DLD1 (cell line): ENCODE results near the gene IL4I1.

ENCODE experiments used
- in situ Hi-C: cut with HindIII; loops from 2 replicates; pipeline ENCODE4 v1.10.0; 2017; ENCODE audit warnings: low sequenced_read_pairs

Gene IL4I1

DNA sequence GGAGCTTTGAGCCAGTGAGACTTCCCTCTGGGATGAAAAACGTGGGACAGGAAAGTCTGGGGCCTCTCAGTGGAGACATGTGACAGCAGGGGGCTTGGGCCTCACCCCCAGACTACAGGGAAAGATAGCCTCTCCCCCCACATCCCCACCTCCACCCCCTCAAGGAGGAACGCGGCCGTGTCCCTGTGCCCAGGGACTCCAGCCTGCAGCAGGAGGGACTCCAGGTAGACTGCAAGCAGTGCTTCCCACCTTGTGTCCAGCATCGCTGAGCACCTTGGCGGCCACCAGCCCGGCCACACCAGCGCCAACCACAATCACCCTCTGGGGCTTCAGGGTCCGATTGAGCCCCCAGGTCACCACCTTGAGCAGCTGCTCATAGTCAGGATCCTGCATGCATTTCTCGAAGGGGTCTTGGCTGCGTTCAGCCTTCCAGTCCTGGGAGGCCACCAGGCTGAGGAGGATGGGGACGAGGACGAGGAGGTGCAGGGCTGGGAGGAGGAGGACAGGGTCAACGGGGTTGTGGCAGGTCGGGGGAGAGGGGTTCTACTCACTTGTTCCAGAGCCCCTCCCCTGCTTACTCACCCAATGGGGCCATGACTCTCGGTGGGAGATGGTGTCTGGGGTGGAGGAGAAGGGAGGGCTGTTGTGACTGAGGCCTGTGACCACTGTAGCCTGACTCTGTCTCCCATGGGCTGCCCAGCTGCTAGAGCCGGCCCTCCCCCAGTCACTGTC is 955 bp downstream of the IL4I1 start:
- in situ Hi-C loops: no loop called here

DNA sequence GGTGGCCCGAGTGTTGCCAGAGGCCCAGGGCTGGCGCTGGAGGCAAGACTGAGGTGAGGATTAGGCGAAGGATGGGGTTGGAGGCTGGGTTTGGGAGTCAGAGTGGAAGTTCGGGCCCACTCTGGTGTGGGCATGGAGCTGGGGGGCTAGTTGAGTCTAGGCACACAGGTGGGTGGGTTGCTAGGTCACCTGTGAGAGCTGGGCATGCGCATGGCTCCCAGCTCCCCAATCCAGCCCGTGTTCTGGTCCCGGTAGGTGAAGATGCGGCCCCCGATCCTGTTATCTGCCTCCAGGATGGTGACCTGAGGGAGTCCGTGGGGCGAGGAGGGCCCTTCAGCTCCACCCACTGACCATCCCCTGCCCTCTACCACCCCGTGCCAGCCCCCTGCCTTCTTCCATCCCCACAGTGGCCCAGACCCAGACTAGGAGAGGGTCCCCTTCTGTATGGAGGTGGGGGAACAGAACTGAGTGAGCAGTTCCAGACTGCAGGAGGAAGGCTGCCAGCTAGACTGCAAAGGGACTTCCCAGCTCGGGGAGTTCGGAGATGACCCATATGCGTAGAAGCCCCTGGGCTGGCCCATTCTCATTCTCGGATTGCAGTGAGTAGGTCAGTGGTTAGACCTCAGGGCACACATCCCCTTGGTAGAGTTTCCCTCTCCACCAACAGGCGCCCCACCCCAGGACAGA is 1.7 kb downstream of the IL4I1 start:
- in situ Hi-C loops: no loop called here

DNA sequence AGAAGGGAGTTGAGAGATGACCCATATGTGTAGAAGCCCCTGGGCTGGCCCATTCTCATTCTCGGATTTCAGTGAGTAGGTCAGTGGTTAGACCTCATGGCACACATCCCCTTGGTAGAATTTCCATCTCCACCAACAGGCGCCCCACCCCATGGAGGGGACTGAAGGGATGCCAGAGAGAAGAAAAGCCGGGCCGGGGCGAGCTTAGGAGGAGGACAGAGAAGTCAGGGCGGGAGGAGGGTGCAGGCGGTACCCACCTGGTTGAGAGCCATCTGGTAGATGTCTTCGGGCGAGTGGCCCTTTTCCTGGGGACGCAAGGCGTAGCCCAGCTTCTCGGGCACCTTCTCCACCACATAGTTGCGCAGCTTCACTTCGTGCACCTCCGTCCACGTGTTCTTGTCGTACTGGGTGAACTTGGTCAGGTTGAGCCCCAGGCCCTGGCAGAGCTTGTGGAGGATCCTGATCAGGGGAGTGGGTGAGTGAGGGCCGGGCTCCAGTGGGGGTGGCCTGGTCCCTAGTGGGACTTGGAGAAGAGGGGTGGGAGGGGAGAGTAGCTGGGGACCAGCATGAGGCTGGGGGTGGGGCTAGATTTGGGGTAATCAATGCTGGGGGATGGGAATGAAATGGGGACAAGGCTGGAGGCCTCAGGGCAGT is 2.5 kb downstream of the IL4I1 start:
- in situ Hi-C loops: no loop called here

DNA sequence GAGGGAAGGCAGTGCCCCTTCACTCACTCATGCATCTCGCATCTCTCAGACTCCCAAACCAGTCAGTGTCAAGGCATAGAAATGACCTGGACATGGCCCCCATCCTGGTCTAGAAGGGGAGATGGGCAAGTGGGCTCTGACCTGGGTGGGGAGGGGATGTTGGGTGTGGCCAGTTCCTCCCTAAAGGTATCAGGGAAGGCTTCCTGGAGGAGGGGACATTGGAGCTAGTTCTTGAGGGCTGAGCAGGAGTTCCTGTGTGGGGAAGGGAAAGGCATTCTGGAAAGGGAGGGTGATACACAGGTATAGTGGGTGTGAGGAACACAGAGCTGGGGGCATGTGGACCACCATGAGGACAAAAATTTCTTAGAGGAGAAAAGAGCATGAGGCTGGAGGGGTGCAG is 4.0 kb downstream of the IL4I1 start:
- in situ Hi-C loops: no loop called here

DNA sequence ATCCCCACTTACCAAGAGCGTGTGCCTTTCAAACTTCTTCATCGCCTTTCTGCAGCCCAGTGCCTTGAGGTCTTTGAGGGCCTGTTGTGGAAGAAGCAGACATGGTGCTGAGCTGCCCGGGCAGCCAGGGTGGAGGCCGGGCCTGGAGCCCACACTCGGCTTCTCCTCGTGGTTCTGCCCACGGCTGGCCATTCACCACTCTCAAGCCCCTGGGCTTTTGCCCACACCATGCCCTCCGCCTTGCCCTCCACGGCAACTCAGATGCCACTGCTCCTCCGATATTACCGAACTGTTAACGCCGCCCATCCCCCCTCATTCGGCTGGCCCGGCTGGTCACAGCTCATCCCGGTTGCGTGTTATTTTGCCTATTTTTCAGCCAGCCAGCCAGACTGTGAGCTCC is 5.3 kb downstream of the IL4I1 start:
- in situ Hi-C loops: no loop called here

DNA sequence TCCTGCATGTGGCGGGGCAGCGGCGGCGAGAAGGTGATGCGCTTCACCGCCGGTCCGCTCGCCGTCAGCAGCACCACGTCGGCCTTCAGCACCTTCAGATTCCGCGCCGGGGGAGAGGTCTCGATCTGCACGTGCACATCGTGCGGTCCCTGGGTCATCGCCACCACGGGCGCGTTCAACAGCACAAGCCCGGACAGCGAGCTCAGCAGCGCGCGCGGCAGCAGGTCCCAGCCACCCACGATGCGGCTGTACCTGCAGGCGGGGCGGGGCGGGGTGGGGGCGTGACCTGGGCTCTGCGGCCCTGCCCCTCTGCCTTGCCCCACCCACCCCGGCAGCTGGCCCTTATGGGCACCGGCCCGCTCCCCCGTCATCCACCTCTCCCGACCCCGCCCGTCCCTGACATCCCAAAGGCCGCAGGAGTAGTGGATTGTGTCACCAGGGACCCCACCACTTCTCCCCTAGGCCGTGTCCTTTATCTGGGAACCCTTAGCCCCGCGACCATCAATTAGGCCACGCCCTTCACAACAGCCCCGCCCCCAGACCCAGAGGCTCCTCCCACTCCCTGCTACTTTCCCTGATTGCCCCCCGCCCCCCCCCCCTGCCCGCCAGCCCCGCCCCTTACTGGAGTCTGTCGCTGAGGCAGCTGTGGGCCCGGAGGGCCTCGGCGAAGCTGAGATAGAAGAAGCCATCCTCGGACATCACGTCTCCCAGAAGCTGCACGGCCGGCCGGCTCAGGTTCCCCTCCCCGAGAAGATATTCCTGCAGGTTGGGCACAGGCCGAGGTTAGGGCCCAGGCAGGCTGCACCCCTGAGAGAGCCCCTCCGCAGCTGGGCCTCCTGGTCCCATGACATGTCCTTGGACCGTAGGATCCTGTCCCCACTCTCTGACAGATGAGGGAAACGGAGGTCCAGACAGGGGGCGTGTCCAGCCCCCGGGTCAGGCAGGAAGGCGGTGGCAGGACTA is 6.1 kb downstream of the IL4I1 start:
- in situ Hi-C loops: no loop called here

DNA sequence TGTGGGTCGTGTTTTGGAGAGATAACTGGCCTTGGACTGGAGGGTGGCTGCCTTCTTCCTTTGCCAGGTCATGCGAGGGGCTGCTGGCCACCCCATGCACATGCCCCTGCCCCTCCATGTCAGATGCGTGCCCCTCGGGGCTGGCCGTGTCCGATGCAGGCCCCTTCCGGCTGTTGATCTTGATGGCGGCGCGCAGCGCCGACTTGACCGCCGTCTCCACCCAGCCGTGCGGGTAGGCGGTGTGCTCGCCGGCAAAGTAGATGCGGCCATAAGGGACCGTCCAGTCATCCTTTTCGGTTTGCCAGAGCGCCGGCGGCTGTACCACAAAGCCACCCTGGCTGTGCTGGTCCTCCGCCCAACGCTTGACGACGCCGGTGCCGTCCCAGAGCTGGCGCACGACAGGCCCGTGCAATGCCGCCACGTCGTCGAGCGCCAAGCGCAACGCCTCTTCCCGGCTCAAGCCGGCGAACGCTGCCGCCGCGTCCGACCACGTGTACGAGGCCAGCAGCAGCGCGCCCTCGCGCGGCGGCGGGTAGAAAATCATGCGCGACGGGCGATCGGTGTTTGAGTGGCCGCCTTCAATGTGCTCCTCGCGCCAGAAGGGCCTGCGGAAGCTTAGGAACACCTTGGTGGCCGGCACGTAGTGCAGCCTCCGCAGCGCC is 6.9 kb downstream of the IL4I1 start:
- in situ Hi-C loops: no loop called here

DNA sequence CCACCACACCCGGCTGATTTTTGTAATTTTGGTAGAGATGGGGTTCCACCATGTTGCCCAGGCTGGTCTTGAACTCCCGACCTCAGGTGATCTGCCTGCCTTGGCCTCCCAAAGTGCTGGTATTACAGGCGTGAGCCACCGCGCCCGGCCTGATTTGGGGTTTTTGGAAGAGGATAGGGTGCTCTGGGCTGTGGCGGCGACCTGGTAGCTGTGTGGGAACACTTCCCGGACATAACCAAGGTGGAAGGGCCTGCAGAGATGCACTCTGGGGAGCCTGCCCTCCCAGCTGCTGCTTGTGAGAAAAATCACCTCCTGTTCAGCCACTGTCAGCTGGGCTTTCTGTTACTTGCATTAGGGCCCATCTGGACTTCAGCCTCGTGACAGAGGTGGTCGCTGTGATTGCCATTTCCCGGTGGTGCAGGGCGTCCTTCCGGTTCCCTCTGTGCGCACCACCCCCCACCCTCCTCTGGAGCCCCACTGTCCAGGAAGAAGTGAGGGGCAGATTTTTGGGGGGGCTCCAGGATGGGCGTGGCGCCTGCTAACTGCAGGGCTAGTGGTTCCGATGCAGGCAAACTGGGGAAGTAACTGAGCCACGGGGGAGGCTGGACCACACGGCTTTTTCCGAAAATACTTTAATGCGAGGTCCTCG is 7.5 kb downstream of the IL4I1 start:
- in situ Hi-C loops: no loop called here

DNA sequence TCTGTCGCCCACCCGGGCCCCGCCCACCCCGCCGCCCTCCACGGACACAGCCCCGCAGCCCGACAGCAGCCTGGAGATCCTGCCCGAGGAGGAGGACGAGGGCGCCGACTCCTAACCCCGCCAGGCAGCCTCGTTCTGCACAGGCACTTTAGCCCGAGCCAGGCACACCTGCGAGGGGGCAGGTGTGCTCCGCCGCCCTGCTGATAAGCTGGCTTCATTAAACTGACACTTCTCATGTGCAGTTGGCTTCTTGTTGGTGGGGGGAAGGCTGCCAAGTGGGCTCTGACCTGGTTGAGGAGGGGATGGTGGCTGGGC is 8.2 kb downstream of the IL4I1 start:
- in situ Hi-C loops: no loop called here

DNA sequence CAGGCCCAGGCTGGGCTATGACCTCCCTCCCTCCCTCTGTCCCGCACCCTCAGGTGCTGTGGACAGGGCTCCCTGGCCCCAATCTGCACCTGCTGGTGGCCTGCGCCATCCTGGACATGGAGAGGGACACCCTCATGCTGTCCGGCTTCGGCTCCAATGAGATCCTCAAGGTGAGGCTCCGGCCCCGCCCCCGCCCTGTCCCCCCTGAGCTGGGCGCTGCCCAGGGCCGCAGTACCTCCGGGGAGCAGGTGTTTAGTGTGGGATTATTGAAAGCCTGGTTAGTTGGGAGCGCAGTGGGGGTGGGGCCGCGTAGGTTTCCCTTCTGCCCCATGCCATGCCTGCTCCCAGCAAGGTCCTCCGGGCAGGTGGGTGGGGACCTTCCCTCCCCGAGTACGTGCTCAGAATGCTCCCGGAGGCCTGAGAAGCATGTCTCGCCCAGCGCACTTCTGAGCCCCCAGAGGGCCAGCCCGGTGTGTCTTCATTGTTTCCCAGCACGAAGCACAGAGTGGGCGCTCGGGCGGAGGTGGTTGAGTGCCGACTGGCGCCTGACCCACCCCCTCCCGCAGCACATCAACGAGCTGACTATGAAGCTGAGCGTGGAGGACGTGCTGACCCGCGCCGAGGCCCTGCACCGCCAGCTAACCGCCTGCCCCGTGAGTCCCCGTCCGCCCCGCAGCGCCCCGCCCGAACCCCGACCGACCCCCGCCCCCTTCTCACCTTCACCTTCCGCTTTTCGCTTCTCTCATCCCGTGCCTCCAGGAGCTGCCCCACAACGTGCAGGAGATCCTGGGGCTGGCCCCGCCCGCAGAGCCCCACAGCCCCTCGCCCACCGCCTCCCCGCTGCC is 8.8 kb downstream of the IL4I1 start:
- in situ Hi-C loops: no loop called here

DNA sequence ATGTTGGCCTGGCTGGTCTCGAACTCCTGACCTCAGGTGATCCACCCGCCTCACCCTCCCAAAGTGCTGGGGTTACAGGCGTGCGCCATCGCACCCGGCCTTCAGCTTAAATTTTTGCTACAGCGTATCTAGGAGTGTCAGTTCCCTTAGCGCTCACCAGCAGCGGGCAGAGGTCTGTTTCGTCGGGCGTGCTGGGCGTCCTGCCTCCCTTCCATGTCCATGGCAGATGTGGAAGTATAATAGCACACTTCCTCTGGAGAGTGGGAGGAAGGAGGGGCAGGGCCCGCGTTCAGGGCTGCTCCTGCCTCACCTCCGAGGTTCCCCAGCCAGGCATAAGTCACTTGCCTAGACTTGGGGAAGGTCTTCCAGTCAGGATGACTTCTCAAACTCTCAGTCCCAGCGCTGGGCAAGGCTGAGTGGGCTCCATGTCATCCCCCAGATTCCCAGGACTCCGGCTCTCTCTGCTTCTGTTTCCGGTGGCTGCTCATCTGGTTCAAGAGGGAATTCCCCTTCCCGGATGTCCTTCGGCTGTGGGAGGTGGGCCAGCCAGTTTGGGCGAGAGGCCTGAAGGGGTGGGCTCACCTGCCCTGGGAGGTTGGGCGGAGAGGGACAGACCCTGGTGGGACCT is 9.5 kb downstream of the IL4I1 start:
- in situ Hi-C loops: no loop called here

DNA sequence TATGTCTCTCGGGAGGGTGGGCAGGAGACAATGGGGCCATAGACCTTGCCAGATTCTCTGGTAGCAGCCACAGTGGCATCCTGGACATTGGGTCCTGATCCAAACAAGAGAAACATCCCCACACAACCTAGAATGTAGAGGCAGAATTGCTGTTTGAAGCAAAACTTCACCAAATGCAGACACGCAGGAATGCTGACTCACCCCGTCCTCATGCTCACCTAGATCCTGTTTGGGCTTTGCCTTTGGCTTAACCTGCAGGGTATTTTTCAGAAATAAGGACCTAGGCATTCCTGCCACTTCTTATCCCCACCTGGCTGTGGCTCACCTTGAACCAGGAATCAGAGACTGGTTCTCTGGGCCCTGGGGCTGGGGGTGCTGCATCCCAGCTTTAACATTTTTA is 11.9 kb downstream of the IL4I1 start:
- in situ Hi-C loops: no loop called here

DNA sequence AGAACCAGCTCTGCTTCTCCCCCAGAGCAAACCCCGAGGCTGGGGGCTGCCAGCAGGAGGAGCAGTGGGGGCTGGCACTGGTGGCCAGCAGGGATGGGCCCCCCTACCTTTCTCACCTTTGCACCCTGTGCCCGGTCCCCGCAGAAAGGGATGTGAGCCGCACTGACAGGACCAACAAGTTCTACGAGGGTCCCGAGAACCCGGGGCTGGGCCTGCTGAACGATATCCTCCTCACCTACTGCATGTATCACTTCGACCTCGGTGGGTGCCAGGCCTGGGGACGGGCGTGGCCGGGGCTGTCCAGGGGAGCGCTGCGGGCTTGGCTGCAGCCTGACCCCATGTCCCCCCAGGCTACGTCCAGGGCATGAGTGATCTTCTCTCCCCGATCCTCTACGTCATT is 12.6 kb downstream of the IL4I1 start:
- in situ Hi-C loops: no loop called here

DNA sequence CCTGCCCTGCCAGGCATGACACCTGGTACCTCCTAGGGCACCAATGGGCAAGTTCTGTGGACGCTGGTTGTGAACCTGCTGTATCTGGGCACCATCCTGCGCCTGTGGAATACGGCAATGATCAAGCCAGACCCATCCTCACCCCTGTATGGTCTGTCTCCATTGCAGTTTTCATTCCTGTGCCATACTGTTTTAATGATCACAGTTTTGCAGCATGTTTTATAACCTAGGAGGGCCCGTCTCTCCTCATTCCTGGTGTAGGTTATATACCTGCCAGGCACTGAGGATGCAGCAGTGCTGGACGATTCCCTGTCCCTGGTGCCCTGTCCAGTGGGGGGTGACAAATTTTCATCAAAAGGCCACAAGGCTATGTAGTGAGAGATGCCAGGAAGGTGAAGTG is 13.6 kb downstream of the IL4I1 start:
- in situ Hi-C loops: no loop called here

DNA sequence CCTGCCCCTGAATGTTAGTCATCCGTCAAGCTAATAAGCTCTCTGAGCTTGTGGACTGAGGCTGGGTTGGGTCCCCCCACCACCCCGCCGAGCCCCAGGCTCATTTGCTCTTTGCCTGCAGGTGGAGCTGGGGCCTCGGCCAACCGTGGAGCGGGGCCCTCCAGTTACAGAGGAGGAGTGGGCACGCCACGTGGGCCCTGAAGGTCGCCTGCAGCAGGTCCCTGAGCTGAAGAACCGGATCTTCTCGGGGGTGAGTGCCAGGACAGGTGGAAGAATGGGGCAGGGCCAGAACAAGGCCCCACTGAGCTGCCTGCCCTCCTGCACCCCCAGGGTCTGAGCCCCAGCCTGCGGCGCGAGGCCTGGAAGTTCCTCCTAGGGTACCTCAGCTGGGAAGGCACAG is 14.0 kb downstream of the IL4I1 start:
- in situ Hi-C loops: no loop called here

DNA sequence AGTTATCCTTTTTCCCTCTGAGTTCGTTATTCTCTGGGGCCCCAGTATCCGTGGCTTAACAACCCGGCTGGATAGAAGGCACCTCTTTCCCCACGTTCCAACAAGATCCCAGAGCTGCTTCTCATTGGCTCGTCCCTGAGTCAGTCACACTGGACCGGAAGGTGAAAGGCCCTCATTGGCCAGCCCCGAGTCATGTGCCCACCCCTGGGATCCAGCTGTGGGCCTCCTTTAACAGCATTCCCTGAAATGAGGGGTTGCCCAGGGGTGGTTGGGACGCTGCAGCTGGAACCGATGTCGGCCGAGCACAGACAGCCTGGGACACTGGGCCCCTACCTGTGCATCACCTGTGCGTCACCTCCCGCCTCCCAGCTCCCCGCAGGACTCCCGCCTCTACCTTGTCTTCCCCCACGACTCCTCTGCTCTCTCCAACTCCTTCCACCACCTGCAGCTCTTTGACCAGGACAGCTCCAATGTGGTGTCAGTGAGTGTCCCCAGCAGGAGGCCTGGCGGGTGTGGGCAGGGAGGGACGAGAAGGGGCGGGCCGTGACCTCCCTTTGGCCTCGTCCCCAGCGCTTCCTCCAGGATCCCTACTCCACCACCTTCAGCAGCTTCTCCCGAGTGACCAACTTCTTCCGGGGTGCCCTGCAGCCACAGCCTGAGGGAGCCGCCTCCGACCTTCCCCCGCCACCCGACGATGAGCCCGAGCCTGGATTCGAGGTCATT is 14.9 kb downstream of the IL4I1 start:
- in situ Hi-C loops: no loop called here

DNA sequence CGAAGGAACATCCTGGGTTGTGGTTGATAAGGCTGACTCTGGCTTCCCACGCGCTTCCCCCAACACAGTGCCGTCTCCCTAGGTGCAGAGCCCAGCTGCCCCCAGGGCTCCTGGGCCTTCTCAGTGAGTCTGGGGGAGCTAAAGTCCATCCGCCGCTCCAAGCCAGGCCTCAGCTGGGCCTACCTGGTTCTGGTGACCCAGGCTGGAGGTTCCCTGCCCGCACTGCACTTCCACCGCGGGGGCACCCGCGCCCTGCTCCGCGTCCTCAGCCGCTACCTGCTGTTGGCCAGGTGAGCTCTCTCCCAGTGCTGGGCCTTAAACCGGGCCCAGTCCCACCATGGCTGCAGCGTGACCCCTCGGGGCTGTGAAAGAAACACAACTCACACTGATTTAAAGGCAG is 15.5 kb downstream of the IL4I1 start:
- in situ Hi-C loops: no loop called here

DNA sequence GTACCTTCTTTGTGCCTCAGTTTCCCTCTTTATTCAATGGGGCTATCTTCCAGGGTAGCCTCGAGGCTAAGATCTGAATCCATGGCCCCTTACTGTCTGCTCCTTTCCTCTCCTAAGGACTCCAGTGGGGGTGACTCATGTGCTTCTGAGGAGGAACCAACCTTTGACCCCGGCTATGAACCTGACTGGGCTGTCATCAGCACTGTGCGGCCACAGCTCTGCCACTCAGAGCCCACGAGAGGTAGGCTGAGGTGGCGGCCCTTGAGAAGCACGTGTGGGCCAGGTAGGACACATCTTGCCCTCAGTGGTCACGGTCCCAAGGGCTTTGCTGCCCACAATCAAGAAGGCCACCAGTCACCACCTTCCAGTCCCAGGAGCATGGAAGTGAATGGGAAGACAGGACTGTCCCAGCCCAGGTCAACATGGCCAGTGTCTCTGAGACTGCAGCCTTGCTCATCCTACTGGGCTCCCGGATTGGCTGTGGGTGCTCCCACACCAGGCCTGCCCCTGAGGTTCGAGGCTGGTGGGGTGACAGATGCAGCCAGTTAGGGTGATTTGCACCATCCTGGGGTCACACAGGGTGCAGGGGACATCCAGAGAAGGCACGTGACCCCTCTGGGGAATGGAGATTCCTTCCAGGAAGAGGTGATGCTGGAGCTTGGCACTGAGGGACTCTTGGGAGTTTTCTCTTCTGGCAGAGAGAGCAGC is 16.4 kb downstream of the IL4I1 start:
- in situ Hi-C loops: no loop called here
